HG02678 (cell line): ENCODE data around the gene ZFP91.

Source experiments
- ATAC-seq: cut with Tn5 transposase; IDR thresholded peaks from one replicate; pipeline ENCODE4 v1.9.1; 2021; ENCODE audit warnings: mild to moderate bottlenecking, moderate library complexity; ENCODE audit not compliant: unreplicated experiment

Gene ZFP91

DNA sequence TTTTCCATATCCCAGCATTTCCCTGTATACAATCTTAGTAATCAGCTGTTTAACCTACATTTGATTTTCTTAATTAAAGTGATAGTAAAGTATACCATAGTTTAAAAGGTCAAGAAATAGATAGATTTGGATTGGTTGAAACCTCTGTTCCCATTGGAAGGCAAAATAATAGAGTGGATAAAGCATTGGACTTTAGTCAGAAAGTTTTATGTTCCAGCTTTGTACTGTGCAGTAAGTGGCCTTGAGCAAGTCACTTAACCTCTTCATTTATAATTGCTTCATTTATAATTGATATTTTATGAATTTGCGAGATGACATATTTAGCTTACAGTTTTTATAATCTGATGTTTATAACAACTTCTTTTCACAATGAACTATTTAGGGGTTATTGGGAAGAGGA is 3.6 kb downstream of the ZFP91 start:
- no peak for ATAC-seq

GRCh38 chr11:58586998-58587397 is 8.1 kb downstream of the ZFP91 start:
- ATAC-seq, result no peak

DNA sequence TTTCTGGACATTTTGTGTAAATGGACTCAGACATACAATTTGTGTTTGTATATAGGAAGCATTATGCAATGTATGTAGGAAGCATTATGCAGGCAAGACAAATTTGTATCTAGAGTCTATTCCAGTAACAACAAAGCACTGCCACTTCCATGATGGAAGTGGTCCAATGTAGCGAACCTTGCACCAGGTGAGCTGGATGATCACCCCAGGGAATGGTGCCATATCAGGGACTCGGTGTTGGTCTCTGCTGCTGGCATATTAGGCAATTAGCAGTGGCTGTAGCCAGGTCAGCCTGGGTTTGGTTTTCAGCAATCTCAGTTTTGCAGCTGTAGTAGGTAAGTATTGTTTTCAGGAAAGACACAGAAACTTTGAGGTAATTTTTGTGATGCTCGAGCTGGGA is 12.8 kb downstream of the ZFP91 start:
- ATAC-seq, result no peak

DNA sequence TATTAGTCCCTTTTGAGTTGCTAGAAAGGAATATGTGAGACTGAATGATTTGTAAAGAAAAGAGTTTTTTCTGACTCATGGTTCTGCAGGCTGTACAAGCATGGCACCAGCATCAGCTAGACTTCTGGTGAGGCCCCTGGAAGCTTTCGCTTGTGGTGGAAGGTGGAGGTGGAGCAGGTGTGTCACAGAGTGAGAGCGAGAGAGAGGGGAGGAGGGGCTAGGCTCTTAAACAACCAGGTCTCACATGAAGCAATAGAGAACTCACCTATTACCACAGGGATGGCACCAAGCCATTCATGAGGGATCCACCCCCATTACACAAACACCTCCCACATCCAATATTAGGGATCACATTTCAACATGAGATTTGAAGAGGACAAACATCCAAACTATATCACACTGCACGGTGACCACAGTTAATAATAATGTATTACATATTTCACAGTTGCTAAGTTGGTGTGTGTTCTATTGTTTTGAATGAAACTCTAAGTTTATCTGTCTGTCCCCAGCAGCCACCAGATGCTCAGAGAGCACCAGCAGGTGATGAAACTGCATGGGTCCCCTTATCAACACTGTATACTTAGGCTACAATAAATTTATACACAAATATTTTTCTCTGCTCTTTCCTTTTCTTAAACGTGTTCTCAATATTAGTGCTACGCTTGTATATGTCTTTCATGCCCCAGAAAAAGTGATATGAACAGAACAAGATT is 14.1 kb downstream of the ZFP91 start:
- ATAC-seq, result peak; percentile 47

DNA sequence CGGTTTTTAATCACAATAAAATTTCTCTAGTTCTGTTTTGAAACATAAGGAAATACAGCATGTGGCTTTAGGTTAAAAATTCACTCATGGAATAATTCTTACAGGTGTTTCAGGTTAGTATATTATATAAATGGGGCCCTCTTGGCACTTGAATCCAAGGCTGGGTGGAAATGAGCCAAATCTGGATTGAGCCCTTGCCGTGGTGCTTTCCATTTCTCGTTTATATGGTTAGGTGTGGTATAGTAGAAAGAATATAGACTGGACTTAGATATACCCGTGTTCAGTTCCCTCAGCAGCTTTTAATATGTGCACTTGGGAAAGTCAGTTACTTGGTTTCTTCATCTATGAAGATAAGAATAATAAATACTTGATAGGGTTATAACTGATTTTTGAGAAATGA is 16.0 kb downstream of the ZFP91 start:
- ATAC-seq, result no peak

GRCh38 chr11:58596621-58597020 is 17.8 kb downstream of the ZFP91 start:
- no peak for ATAC-seq

DNA sequence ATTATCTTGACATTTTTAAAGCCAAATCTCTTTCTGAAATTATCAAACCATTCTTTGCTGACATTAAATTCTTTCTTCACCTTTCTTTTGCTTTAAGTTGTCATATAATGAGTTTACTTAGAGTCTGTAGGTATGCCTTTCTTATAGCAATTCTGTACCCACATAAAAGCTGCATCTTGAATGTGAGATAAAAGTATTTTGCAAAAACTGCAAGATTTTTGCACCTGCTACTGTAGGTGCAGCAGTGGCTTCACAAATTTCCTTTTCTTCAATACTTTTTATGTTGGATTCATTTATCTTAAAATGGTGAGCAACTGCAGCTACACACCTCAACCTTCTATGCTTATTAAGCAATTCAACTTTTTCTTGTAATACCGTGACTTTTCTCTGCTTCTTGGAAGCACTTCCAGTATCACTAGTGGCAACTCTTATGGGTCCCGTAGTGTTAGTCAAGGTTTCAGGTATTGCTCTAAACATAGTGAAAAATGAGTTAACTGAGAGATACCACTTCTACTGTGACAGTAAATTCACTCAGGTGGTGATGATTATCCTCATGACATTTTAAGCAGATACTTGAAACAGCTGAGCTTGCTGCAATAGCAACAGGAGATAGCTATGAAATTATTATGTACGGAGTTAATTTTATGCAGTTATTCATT is 18.8 kb downstream of the ZFP91 start:
- ATAC-seq, result no peak

DNA sequence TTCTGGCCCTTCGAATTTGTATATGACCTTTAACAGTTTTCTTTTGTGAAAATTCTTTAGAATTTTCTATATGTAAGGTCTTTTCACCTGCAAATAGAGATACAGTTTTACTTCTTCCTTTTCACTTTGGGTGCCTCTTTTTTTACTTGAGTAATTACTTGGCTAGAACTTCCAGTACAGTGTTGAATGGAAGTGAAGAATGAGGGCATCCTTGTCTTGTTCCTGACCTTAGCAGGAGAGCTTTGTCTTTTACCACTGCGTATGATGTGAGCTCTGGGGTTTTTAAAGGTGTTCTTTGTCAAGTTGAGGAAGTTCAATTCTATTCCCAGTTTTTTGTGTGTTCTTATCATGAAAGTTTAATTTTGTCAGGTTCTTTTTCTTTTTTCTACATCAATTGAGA is 21.6 kb downstream of the ZFP91 start:
- ATAC-seq, result no peak

GRCh38 chr11:58606930-58607714 is 28.3 kb downstream of the ZFP91 start:
- ATAC-seq, result no peak

GRCh38 chr11:58608331-58608730 is 29.5 kb downstream of the ZFP91 start:
- ATAC-seq, result no peak

- ATAC-seq, result no peak
Observed at GRCh38 chr11:58609723-58610122, 30.9 kb downstream of the ZFP91 start.

DNA sequence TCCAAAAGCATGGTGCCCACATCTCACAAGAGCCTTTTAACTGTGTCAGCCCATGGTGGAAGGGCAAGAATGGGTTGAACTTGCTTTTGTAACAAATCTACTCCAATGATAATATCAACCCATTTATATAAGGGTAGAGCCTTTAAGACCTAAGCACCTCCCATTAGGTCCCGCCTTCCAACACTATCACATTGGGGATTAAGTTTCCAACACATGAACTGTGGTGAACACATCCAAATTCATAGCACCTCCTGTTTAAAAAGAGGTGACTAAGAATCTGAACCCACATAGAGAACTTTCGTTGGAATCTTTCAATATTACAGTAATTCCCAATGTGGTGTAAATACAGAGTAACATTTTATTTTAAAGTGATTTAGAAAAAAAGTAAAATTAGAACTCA is 34.4 kb downstream of the ZFP91 start:
- no peak for ATAC-seq

- no peak for ATAC-seq
Observed at GRCh38 chr11:58615559-58615958, 36.7 kb downstream of the ZFP91 start.

- no peak for ATAC-seq
Observed at GRCh38 chr11:58616594-58616993, 37.7 kb downstream of the ZFP91 start.

- ATAC-seq, result no peak
Observed at GRCh38 chr11:58617976-58618557, 39.2 kb downstream of the ZFP91 start.

- peak; percentile 49 for ATAC-seq
Observed at GRCh38 chr11:58621586-58622262, 42.9 kb downstream of the ZFP91 start.

DNA sequence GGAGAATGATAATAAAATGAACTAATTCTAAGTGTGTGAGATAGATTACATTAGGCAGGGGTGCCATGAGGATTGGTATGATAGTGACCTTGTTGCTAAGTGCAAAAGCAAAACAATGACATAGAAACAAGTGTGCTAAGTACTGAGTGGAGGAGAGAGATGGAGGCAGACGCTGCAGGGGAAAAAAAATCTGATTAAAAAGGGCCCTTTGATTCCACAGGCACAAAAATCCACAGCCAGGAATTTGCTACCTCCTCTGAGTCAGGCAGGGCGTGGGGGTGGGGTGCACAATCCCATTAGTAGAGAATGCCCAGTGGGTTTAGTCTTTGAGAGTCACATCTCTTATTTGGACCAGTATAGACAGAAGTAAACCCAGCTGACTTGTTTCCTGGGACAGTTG is 43.5 kb downstream of the ZFP91 start, which contains the start of gene CNTF:
CNTF (plus strand) TSS at position 322 of the 400 bp plus-strand sequence. CDS start 88 bp downstream, outside the sequence.
- ATAC-seq, result no peak

GRCh38 chr11:58625086-58625485 is 46.2 kb downstream of the ZFP91 start:
- ATAC-seq, result no peak

DNA sequence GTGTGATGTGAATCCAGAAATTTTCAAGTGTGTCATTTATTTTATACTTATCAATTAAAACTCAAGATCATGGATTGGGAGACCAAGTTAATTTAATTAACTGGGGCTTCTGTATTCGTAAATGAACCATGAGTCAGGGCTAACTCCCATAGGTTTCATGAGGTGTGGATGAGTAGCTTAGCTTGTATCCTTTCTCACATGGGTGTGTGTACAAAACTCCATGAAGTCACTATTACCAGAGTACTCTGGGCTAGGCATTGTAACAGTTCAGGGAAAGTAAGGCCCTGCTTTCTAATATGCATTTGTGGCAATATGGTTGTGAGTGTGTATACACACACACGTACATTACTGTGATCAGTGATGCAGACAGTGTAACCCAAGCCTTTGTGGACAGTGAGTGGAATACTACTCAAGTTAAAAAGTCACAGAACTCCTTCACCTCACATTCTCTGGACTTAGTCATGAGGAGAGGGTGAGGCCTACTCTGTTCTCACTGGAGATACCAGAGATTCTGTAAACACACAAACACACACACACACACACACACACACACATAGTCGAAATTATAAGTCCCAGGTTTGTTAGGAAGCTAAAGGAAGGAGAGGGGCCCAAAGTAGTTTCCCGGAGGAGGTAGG is 47.1 kb downstream of the ZFP91 start:
- ATAC-seq, result no peak

- no peak for ATAC-seq
Observed at GRCh38 chr11:58626934-58627483, 48.1 kb downstream of the ZFP91 start.
